ENCODE data around the gene RASA1.

The RASA1 gene

GRCh38 chr5:87367243-87367642, 99.6 kb downstream of the RASA1 start:
- TF ChIP-seq CTCF (IDR thresholded peaks at IDR 0.05; ENCODE audit: low read depth, low read length, missing control alignments): no peak
- in situ Hi-C loops (cut with HindIII; ENCODE audit: low sequenced_read_pairs): no loop called here
- no peak overlapping the region for H3K4me3 ChIP-seq (ENCODE audit: low read depth, low read length)
- DNase-seq (ENCODE audit: low read depth): no peak

- no peak overlapping the region for H3K4me3 ChIP-seq (ENCODE audit: low read depth, low read length)
- DNase-seq (ENCODE audit: low read depth): no peak
- in situ Hi-C loops (cut with HindIII; ENCODE audit: low sequenced_read_pairs): no loop called here
- TF ChIP-seq CTCF (IDR thresholded peaks at IDR 0.05; ENCODE audit: low read depth, low read length, missing control alignments): no peak
Measured at GRCh38 chr5:87368601-87369000, 100.9 kb downstream of the RASA1 start.

- H3K4me3 ChIP-seq (ENCODE audit: low read depth, low read length): no peak overlapping the region
- in situ Hi-C loops (cut with HindIII; ENCODE audit: low sequenced_read_pairs): no loop called here
- no peak for DNase-seq (ENCODE audit: low read depth)
- no peak for TF ChIP-seq CTCF (IDR thresholded peaks at IDR 0.05; ENCODE audit: low read depth, low read length, missing control alignments)
Measured at GRCh38 chr5:87369431-87369830, 101.7 kb downstream of the RASA1 start.

GRCh38 chr5:87372705-87373104, 105.0 kb downstream of the RASA1 start:
- in situ Hi-C loops (cut with HindIII; ENCODE audit: low sequenced_read_pairs): no loop called here
- no peak overlapping the region for H3K4me3 ChIP-seq (ENCODE audit: low read depth, low read length)
- TF ChIP-seq CTCF (IDR thresholded peaks at IDR 0.05; ENCODE audit: low read depth, low read length, missing control alignments): no peak
- no peak for DNase-seq (ENCODE audit: low read depth)

- in situ Hi-C loops (cut with HindIII; ENCODE audit: low sequenced_read_pairs): no loop called here
- TF ChIP-seq CTCF (IDR thresholded peaks at IDR 0.05; ENCODE audit: low read depth, low read length, missing control alignments): no peak
- no peak for DNase-seq (ENCODE audit: low read depth)
- H3K4me3 ChIP-seq (ENCODE audit: low read depth, low read length): no peak overlapping the region
Measured at GRCh38 chr5:87382224-87382623, 114.5 kb downstream of the RASA1 start.

- no peak for TF ChIP-seq CTCF (IDR thresholded peaks at IDR 0.05; ENCODE audit: low read depth, low read length, missing control alignments)
- in situ Hi-C loops (cut with HindIII; ENCODE audit: low sequenced_read_pairs): no loop called here
- no peak for DNase-seq (ENCODE audit: low read depth)
- H3K4me3 ChIP-seq (ENCODE audit: low read depth, low read length): no peak overlapping the region
Measured at GRCh38 chr5:87383216-87383615, 115.5 kb downstream of the RASA1 start.

GRCh38 chr5:87385802-87386201, 118.1 kb downstream of the RASA1 start:
- no peak for DNase-seq (ENCODE audit: low read depth)
- H3K4me3 ChIP-seq (ENCODE audit: low read depth, low read length): no peak overlapping the region
- in situ Hi-C loops (cut with HindIII; ENCODE audit: low sequenced_read_pairs): no loop called here
- TF ChIP-seq CTCF (IDR thresholded peaks at IDR 0.05; ENCODE audit: low read depth, low read length, missing control alignments): no peak

Data from astrocyte of the cerebellum (primary cell).